Aorta (tissue), 5 donors: ENCODE results near the gene ATXN7L2. TPM values are rescaled to one million over a fixed set of nuclear protein-coding genes. Genes with fewer than 3 reads are reported as not detected.
A peak's percentile ranks its signal among the peaks of the same experiment; 100 is the strongest.
"Not testable (repeated sequence)": the region's sequence is repeated elsewhere in the genome, so short reads cannot be mapped to it uniquely, and the experiment has no call there.

Source experiments
- ATAC-seq: fragments of 200-7000 bp; cut with Tn5 transposase; one replicate; pipeline ENCODE4 v1.9.1; 2022; ENCODE audit warnings: moderate library complexity; ENCODE audit not compliant: low FRiP score
- DNase-seq, 2 donors: peaks; one replicate each; pipeline ENCODE4 v3.0.0-alpha.2; 2020
- H3K27ac ChIP-seq, 2 donors: one replicate each; pipeline ENCODE4 v1.5.1; 2013; ENCODE audit warnings: low read length in 2 of 2, mild to moderate bottlenecking in 2 of 2, moderate library complexity in 2 of 2, control low read depth in 1 of 2, inconsistent platforms in 1 of 2, low read depth in 1 of 2
- H3K27me3 ChIP-seq, 2 donors: one replicate each; pipeline ENCODE4 v1.6.1; 2013; ENCODE audit warnings: control low read depth in 1 of 2, low read length in 1 of 2, mild to moderate bottlenecking in 1 of 2, moderate library complexity in 1 of 2; ENCODE audit not compliant: insufficient read depth in 2 of 2, control insufficient read depth in 1 of 2
- H3K36me3 ChIP-seq, 2 donors: one replicate each; pipeline ENCODE4 v1.6.1; 2013; ENCODE audit warnings: control low read depth in 1 of 2, low read length in 1 of 2, mild to moderate bottlenecking in 1 of 2; ENCODE audit not compliant: insufficient read depth in 2 of 2, control insufficient read depth in 1 of 2
- H3K4me1 ChIP-seq, 2 donors: one replicate each; pipeline ENCODE4 v1.6.1; 2013; ENCODE audit warnings: low read length in 2 of 2, control low read depth in 1 of 2, mild to moderate bottlenecking in 1 of 2, moderate library complexity in 1 of 2; ENCODE audit not compliant: insufficient read depth in 2 of 2, control insufficient read depth in 1 of 2
- H3K4me3 ChIP-seq, 2 donors: one replicate each; pipeline ENCODE4 v1.5.1; 2013; ENCODE audit warnings: low read length in 2 of 2, control low read depth in 1 of 2, mild to moderate bottlenecking in 1 of 2
- H3K9me3 ChIP-seq: one replicate; pipeline ENCODE4 v1.6.1; 2013; ENCODE audit warnings: mild to moderate bottlenecking, low read length; ENCODE audit not compliant: control insufficient read depth
- WGBS, 2 donors: extraction: QIAGEN DNeasy Blood & Tissue Kit; methylation state at CpG; one replicate each; pipeline ENCODE4 v1.1.7; 2013; 5-methylcytosine and 5-hydroxymethylcytosine counted together
- intact Hi-C, 2 donors: fragments of 100-400 bp; cut with DNase I; formaldehyde crosslinking; loops; one replicate each; pipeline versions ENCODE4 v1.14.2 to v1.15.0; 2022
- long read RNA-seq, 2 donors: library from polyadenylated mRNA; unstranded; transcript quantifications; one replicate each; pipeline ENCODE4 v2.0.0, GENCODE V29; 2020 to 2021
- polyA plus RNA-seq, 2 donors: library from polyadenylated mRNA; stranded (reverse); fragments of 200-250 nt; gene quantifications; one replicate each; pipeline ENCODE4 v1.2.3, GENCODE V29; 2013
- total RNA-seq, 2 donors: library from RNA; stranded (reverse); fragmentation: NEBNext Ultra II Directional; extraction: Animal tissue kit (Norgen Biotek cat#: 25700); gene quantifications; one replicate each; pipeline ENCODE4 v1.2.1, GENCODE V29; 2021
- donor health status: healthy with polysubstance abuse.
- donor health status: Bipolar disorder and iron deficiency.
- donor health status: DM: no; HTN: no; CAD: no.
- donor health status: DM: no; HTN: no; CAD: no.
- donor health status: DM: yes; HTN: yes; CAD: no.

ATXN7L2 gene
- total RNA-seq, result 1 to 10 TPM; 3.8 to 4.2 TPM
- 10 to 100 TPM in 1 of 2 donors, under 1 TPM in 1; 0.63 to 12.5 TPM for polyA plus RNA-seq
- long read RNA-seq, donor 1, partial matches to known transcripts, result 1 of 3 reads
- long read RNA-seq, donor 1, other reads (novel, unspliced or antisense), result 2 of 3 reads
- long read RNA-seq, donor 2, partial matches to known transcripts, result 2 of 2 reads
- long read RNA-seq, donor 2, other reads (novel, unspliced or antisense), result 0 of 2 reads

DNA sequence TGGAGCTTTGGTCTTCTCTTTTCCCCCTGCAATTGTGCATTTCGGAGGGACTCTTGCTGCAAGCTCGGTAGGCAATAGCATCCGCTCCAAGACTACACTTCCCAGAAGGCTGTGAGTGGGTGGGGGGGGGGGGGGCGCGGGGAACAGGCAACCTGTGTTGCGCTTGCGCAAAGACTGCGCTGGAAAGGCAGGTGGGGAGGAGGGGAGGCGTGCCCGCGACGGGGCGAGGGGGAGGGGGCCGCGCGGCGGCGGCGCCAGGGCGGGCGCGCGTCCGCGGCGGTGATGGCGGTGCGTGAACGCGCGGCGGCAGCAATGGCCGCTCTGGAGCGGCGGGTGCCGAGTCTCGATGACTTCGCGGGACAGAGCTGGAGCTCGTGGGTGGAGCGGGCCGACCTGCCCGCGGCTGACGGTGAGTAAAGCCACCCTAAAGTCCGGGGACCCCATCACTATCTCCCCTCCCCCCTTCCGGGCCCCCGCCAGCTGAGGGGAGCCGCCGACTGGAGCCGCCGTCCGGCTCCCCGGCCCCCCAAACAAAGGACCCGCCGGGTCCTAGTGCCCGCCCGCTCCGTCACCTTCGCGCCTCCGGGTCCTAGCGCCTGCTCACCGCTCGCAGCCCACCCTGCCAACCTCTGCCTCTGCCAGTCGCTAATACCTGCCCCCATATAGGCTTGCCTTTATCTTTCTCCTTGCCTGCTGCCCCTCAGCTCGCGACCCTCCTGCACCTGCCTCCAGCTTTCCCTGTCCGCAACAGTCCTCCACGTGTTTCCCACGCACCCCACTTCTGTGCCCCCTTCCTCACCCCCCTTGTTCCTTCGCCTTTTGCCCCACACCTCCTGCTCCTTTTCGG is at the start of gene ATXN7L2:
ATXN7L2 (plus strand) TSS at position 234 of the 847 bp plus-strand sequence; CDS start at position 283, 49 bp downstream.
- 0% methylated on average over 25 to 73 of the region's 73 CpGs for WGBS, 2 donors
- intact Hi-C loops, result loop anchor here (5.0 kb wide), 2 partner anchors 57 to 232 kb away; partner anchors contain the start of gene PSMA5 (in 2 of the 2)
- H3K36me3 ChIP-seq, result no peaks in the 10 kb centered on the region
- no peaks in the 10 kb centered on the region for H3K9me3 ChIP-seq
- no peaks in the 10 kb centered on the region for H3K27me3 ChIP-seq
- no peaks in the 10 kb centered on the region for H3K4me1 ChIP-seq
- peak; percentile 95 to 97 for DNase-seq
- H3K27ac ChIP-seq, result peak within 1 kb of the TSS in 1 of 2 donors; percentile 19
- peak within 1 kb of the TSS; percentile 62 to 71 for H3K4me3 ChIP-seq
- ATAC-seq, result peak; percentile 96

DNA sequence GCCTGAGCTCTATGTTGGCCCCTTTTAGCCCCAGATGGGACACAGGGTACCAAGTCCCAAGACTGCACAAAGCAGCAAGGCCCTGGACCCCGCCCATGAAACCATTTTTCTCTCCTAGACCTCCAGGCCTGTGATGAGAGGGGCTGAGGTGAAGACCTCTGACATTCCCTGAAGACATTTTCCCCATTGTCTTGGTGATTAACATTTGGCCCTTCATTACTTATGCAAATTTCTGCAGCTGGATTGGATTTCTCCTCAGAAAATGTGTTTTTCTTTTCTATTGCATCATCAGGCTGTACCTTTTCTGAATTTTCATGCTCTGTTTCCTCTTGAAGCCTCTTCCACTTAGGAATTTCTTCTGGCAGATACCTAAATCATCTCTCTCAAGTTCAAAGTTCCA is 49.2 kb upstream of the ATXN7L2 start:
- H3K4me3 ChIP-seq, result no peak overlapping the region
- no peak for DNase-seq
- no peaks in the 10 kb centered on the region for H3K27me3 ChIP-seq
- intact Hi-C loops, result no loop called here
- no peak for ATAC-seq
- no peaks in the 10 kb centered on the region for H3K36me3 ChIP-seq
- 67 to 83% methylated on average over 1 of the region's 1 CpG for WGBS, 2 donors
- H3K9me3 ChIP-seq, result no peaks in the 10 kb centered on the region
- H3K4me1 ChIP-seq, result no peaks in the 10 kb centered on the region
- no peak overlapping the region for H3K27ac ChIP-seq

- Histone ChIP-seq H3K9me3 (no peaks in the 10 kb centered on the region), H3K27ac (no peak overlapping the region), H3K36me3 (no peaks in the 10 kb centered on the region), H3K4me1 (no peaks in the 10 kb centered on the region), H3K27me3 (no peaks in the 10 kb centered on the region), H3K4me3 (no peak overlapping the region)
- ATAC-seq (peak; percentile 50), DNase-seq (no peak)
- intact Hi-C loops, result no loop called here
- WGBS, 2 donors, result 58 to 61% methylated on average over 3 of the region's 3 CpGs
These were observed 44.9 kb upstream of the ATXN7L2 start for GRCh38 chr1:109438798-109439297.

DNA sequence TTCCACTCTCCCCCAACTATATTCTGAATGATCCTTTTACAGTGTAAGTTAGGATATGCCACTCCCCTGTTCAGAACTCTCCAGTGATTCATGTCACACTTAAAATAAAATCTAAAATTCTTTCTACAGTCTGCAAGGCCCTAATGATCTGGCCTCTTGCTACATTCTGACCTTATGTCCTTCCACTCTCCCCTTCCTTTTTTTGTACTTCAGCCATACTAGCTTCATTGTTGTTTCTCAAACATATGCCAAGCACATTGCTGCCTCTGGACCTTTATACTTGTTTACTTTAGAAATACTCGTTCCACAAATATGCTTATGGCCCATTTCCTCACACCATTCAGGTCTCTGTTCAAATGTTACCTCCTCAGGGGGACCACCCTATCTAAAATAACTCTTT is 42.6 kb upstream of the ATXN7L2 start:
- Histone ChIP-seq H3K4me3 (no peak overlapping the region), H3K4me1 (no peaks in the 10 kb centered on the region), H3K27me3 (no peaks in the 10 kb centered on the region), H3K9me3 (no peaks in the 10 kb centered on the region), H3K36me3 (no peaks in the 10 kb centered on the region), H3K27ac (no peak overlapping the region)
- 10 to 21% methylated on average over 1 of the region's 1 CpG for WGBS, 2 donors
- DNase-seq (no peak), ATAC-seq (no peak)
- intact Hi-C loops, result no loop called here

DNA sequence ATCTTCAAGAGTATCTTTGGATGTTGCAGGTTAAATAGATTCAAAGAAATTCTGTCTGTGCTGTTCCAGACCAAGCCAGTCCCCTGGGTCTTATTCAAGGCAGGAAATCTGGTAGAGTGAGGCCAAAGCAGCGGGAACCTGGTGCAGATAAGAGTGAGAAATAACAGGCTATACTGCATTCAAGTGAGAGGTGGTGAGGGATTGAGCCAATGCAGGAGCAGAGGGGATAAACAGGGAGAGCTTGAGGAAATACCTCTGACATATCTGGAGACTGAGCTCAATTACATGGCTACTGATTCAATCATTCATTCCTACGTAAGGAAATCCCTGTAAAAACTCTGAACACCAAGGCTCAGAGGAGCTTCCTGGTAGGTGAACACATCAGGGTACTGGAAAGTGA is 40.2 kb upstream of the ATXN7L2 start:
- ATAC-seq, result no peak
- 23 to 31% methylated on average over 2 of the region's 2 CpGs for WGBS, 2 donors

GRCh38 chr1:109444346-109444745 is 39.4 kb upstream of the ATXN7L2 start:
- no peak for ATAC-seq
- no peaks in the 10 kb centered on the region for H3K9me3 ChIP-seq
- DNase-seq, result no peak
- H3K4me1 ChIP-seq, result no peaks in the 10 kb centered on the region
- intact Hi-C loops, result no loop called here
- WGBS, 2 donors, result 83 to 87% methylated on average over 1 of the region's 1 CpG
- no peaks in the 10 kb centered on the region for H3K27me3 ChIP-seq
- no peaks in the 10 kb centered on the region for H3K36me3 ChIP-seq
- H3K27ac ChIP-seq, result no peak overlapping the region
- no peak overlapping the region for H3K4me3 ChIP-seq

More for the DNA sequence above, 40.2 kb upstream of the ATXN7L2 start:
- no peak overlapping the region for H3K27ac ChIP-seq
- H3K4me3 ChIP-seq, result no peak overlapping the region
- no peaks in the 10 kb centered on the region for H3K36me3 ChIP-seq
- no peak for DNase-seq
- H3K27me3 ChIP-seq, result no peaks in the 10 kb centered on the region
- no peaks in the 10 kb centered on the region for H3K4me1 ChIP-seq
- intact Hi-C loops, result no loop called here
- H3K9me3 ChIP-seq, result no peaks in the 10 kb centered on the region

- intact Hi-C loops, H3K4me3 ChIP-seq, ATAC-seq, H3K36me3 ChIP-seq, H3K4me1 ChIP-seq, H3K27ac ChIP-seq, DNase-seq, H3K9me3 ChIP-seq, H3K27me3 ChIP-seq: not testable (repeated sequence)
- WGBS, 2 donors, result 60 to 63% methylated on average over 11 of the region's 11 CpGs
These were observed 37.6 kb upstream of the ATXN7L2 start for GRCh38 chr1:109445949-109446695.

- DNase-seq (no peak), ATAC-seq (no peak)
- Histone ChIP-seq H3K27ac (no peak overlapping the region), H3K9me3 (no peaks in the 10 kb centered on the region), H3K4me1 (no peaks in the 10 kb centered on the region), H3K27me3 (no peaks in the 10 kb centered on the region), H3K36me3 (no peaks in the 10 kb centered on the region), H3K4me3 (no peak overlapping the region)
- intact Hi-C loops, result no loop called here
- WGBS, 2 donors, result 69 to 71% methylated on average over 4 of the region's 4 CpGs
These were observed 36.2 kb upstream of the ATXN7L2 start for GRCh38 chr1:109447524-109447923.
